ENCODE results near the gene EDEM3.

DNA sequence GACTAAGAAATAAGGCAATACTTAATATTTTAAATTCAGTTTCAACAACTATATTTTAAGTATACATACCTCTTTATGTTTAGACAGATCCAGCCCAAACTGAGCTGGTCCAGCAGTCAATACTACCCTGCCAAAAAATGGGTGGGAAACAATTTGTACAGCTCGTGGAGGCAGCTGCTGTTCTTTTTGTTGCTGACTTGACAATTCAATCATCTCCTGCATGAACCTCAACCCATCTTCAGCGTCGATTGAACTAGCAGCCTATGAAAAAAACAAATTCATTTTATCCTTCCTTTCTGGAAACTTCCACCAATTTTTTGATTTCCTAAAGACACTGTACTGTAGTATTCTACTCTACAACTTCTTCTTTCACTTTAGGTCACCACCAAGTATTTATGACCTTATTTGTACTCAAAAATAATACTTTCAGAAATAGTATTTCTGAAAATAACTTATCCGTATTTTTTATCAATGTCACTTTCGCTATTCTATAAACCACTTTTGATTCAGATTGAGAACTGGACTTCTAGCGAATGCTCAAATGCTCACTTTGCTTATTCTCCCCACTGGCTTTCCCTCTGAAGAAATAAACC is 46.5 kb downstream of the EDEM3 start:
- no peak for TF ChIP-seq NUFIP1 (IDR thresholded peaks at IDR 0.05; ENCODE audit: partially characterized antibody)
- no peak for TF ChIP-seq SMARCC2 (IDR thresholded peaks at IDR 0.05; ENCODE audit: low read depth)

Measured in K562 (cell line).